IMR-90 (cell line): ENCODE data around the gene KXD1. TPM values are rescaled to one million over a fixed set of nuclear protein-coding genes. Genes with fewer than 3 reads are reported as not detected.

Experiments used
- ATAC-seq: fragments of 200-7000 bp; cut with Tn5 transposase; 2 replicates; pipeline ENCODE4 v1.9.1; 2020; ENCODE audit warnings: low read depth, mild to moderate bottlenecking, moderate library complexity
- BruUV-seq: library from RNA; stranded (reverse); fragments of 400-500 nt; replicated peaks from 2 replicates; lab custom pipeline; 2021; lab: Mats Ljungman, UMichigan
- CTCF ChIA-PET: fragments of 300-600 bp; formaldehyde crosslinking; extraction: SDS; loops from one replicate; lab custom pipeline; 2021; ENCODE audit warnings: antibody characterized with exemption; lab: Yijun Ruan, JAX
- POLR2A ChIA-PET: fragments of 300-600 bp; sonication (Branson Sonifier 250); formaldehyde crosslinking; loops from one replicate; lab custom pipeline; 2022; ENCODE audit warnings: antibody characterized with exemption; ENCODE audit not compliant: unreplicated experiment; lab: Charles Lee
- DNase-seq: peaks from one replicate; pipeline ENCODE4 v3.0.0; 2013
- H2AFZ ChIP-seq: replicated peaks from 2 replicates; pipeline ENCODE3; 2013; ENCODE audit warnings: low read length, mild to moderate bottlenecking; ENCODE audit not compliant: poor library complexity
- H2AK5ac ChIP-seq: 2 replicates; pipeline ENCODE4 v1.6.1; 2013; ENCODE audit warnings: low read depth, low read length, inconsistent platforms
- H2AK9ac ChIP-seq: replicated peaks from 2 replicates; pipeline ENCODE3; 2013; ENCODE audit warnings: mild to moderate bottlenecking, low read depth, low read length, moderate library complexity; ENCODE audit not compliant: poor library complexity
- H2BK120ac ChIP-seq: 2 replicates; pipeline ENCODE4 v1.6.1; 2013; ENCODE audit warnings: low read depth, low read length, inconsistent platforms
- H2BK15ac ChIP-seq: 3 replicates; pipeline ENCODE4 v1.6.1; 2013; ENCODE audit warnings: low read depth, low read length, inconsistent platforms
- H2BK20ac ChIP-seq: 2 replicates; pipeline ENCODE4 v1.6.1; 2013; ENCODE audit warnings: low read depth, mild to moderate bottlenecking, inconsistent platforms, low read length, moderate library complexity
- H2BK5ac ChIP-seq: 2 replicates; pipeline ENCODE4 v1.6.1; 2013; ENCODE audit warnings: mild to moderate bottlenecking, low read depth, low read length, inconsistent platforms; ENCODE audit not compliant: poor library complexity, severe bottlenecking
- H3K14ac ChIP-seq: replicated peaks from 2 replicates; pipeline ENCODE4 v1.6.1; 2013; ENCODE audit warnings: low read depth, low read length, inconsistent platforms
- H3K18ac ChIP-seq: 2 replicates; pipeline ENCODE4 v1.6.1; 2013; ENCODE audit warnings: low read depth, low read length, control low read depth
- H3K23ac ChIP-seq: 2 replicates; pipeline ENCODE4 v1.6.1; 2013; ENCODE audit warnings: low read depth, low read length, inconsistent platforms
- H3K27ac ChIP-seq: 2 replicates; pipeline ENCODE4 v1.5.1; 2013; ENCODE audit warnings: mild to moderate bottlenecking, control low read depth, low read length; ENCODE audit not compliant: insufficient read depth
- H3K27me3 ChIP-seq: 2 replicates; pipeline ENCODE4 v1.6.1; 2013; ENCODE audit warnings: low read length; ENCODE audit not compliant: control insufficient read depth, insufficient read depth
- H3K36me3 ChIP-seq: 2 replicates; pipeline ENCODE4 v1.6.1; 2013; ENCODE audit warnings: low read length, mixed read lengths; ENCODE audit not compliant: control insufficient read depth, insufficient read depth
- H3K4ac ChIP-seq: 2 replicates; pipeline ENCODE4 v1.6.1; 2013; ENCODE audit warnings: low read depth, low read length, inconsistent platforms
- H3K4me1 ChIP-seq: 2 replicates; pipeline ENCODE4 v1.6.1; 2013; ENCODE audit warnings: low read length, mixed read lengths; ENCODE audit not compliant: control insufficient read depth, insufficient read depth
- H3K4me2 ChIP-seq: 2 replicates; pipeline ENCODE4 v1.6.1; 2013; ENCODE audit warnings: low read depth, mild to moderate bottlenecking, control low read depth, low read length, moderate library complexity
- H3K4me3 ChIP-seq: 2 replicates; pipeline ENCODE4 v1.5.1; 2013; ENCODE audit warnings: low read depth, mild to moderate bottlenecking, control low read depth, low read length, moderate library complexity; ENCODE audit not compliant: insufficient read depth
- H3K56ac ChIP-seq: 2 replicates; pipeline ENCODE4 v1.6.1; 2013; ENCODE audit warnings: low read length, inconsistent platforms; ENCODE audit not compliant: insufficient read depth; ENCODE audit errors: extremely low read depth
- H3K79me1 ChIP-seq, 2 experiments: 2 replicates each; pipeline ENCODE4 v1.6.1; 2013; ENCODE audit warnings: low read length in 2 of 2, inconsistent platforms in 1 of 2, low read depth in 1 of 2
- H3K9ac ChIP-seq: 2 replicates; pipeline ENCODE4 v1.6.1; 2013; ENCODE audit warnings: low read depth, low read length, control low read depth
- H3K9me1 ChIP-seq: 2 replicates; pipeline ENCODE4 v1.6.1; 2013; ENCODE audit warnings: low read length, inconsistent platforms; ENCODE audit not compliant: insufficient read depth
- H3K9me3 ChIP-seq: 2 replicates; pipeline ENCODE4 v1.6.1; 2013; ENCODE audit warnings: low read length; ENCODE audit not compliant: control insufficient read depth, insufficient read depth
- H4K20me1 ChIP-seq: 2 replicates; pipeline ENCODE4 v1.6.1; 2013; ENCODE audit warnings: low read length, inconsistent platforms; ENCODE audit not compliant: insufficient read depth
- H4K5ac ChIP-seq: 2 replicates; pipeline ENCODE4 v1.6.1; 2013; ENCODE audit warnings: mild to moderate bottlenecking, low read depth, low read length, control low read depth
- H4K8ac ChIP-seq, 2 experiments: 2 replicates each; pipeline ENCODE4 v1.6.1; 2013; ENCODE audit warnings: low read depth in 2 of 2, low read length in 2 of 2, control low read depth in 1 of 2, inconsistent platforms in 1 of 2
- H4K91ac ChIP-seq: 2 replicates; pipeline ENCODE4 v1.6.1; 2013; ENCODE audit warnings: low read depth, low read length, inconsistent platforms; ENCODE audit not compliant: insufficient read depth
- BHLHE40 ChIP-seq: fragments of 150-350 bp; IDR thresholded peaks from 2 replicates; pipeline ENCODE4 v1.6.1; 2016; ENCODE audit warnings: mild to moderate bottlenecking, low read depth, low read length
- CEBPB ChIP-seq: IDR thresholded peaks from 2 replicates; pipeline ENCODE4 v1.6.1; 2012; ENCODE audit warnings: low read depth, low read length, improper control_type of control experiment
- CHD1 ChIP-seq: IDR thresholded peaks from 2 replicates; pipeline ENCODE4 v1.6.1; 2012; ENCODE audit warnings: low read depth, low read length, improper control_type of control experiment
- CTCF ChIP-seq: conservative IDR thresholded peaks from 2 replicates; pipeline ENCODE4 v1.5.1; 2012; ENCODE audit warnings: mild to moderate bottlenecking, low read depth, low read length, improper control_type of control experiment
- ELK1 ChIP-seq: fragments of 150-350 bp; IDR thresholded peaks from 2 replicates; pipeline ENCODE4 v1.6.1; 2016; ENCODE audit warnings: low read depth, mild to moderate bottlenecking, low read length, moderate library complexity, borderline replicate concordance
- MAZ ChIP-seq: IDR thresholded peaks from 2 replicates; pipeline ENCODE4 v1.6.1; 2012; ENCODE audit warnings: low read depth, mild to moderate bottlenecking, low read length, improper control_type of control experiment, moderate library complexity, borderline replicate concordance
- MXI1 ChIP-seq: IDR thresholded peaks from 2 replicates; pipeline ENCODE4 v1.6.1; 2012; ENCODE audit warnings: low read depth, mild to moderate bottlenecking, low read length, moderate library complexity, borderline replicate concordance
- NFE2L2 ChIP-seq: fragments of 150-350 bp; IDR thresholded peaks from 2 replicates; pipeline ENCODE4 v1.6.1; 2016; ENCODE audit warnings: low read depth, mild to moderate bottlenecking, low read length
- POLR2A ChIP-seq: IDR thresholded peaks from 2 replicates; pipeline ENCODE4 v1.6.1; 2012; ENCODE audit warnings: mild to moderate bottlenecking, low read depth, low read length
- RAD21 ChIP-seq: IDR thresholded peaks from 2 replicates; pipeline ENCODE4 v1.6.1; 2012; ENCODE audit warnings: low read length, improper control_type of control experiment
- RCOR1 ChIP-seq: IDR thresholded peaks from 2 replicates; pipeline ENCODE4 v1.6.1; 2012; ENCODE audit warnings: mild to moderate bottlenecking, low read length, improper control_type of control experiment; ENCODE audit not compliant: insufficient replicate concordance
- RFX5 ChIP-seq: IDR thresholded peaks from 2 replicates; pipeline ENCODE4 v1.8.0; 2012; ENCODE audit warnings: low read depth, mild to moderate bottlenecking, low read length, moderate library complexity
- SMC3 ChIP-seq: fragments of 150-350 bp; IDR thresholded peaks from 2 replicates; pipeline ENCODE4 v1.6.1; 2016; ENCODE audit warnings: low read depth, mild to moderate bottlenecking, antibody characterized with exemption, low read length, moderate library complexity
- USF2 ChIP-seq: fragments of 150-350 bp; IDR thresholded peaks from 2 replicates; pipeline ENCODE4 v1.6.1; 2017; ENCODE audit warnings: mild to moderate bottlenecking, antibody characterized with exemption, low read length, low read depth
- WGBS, 2 experiments: methylation state at CpG; one replicate each; pipeline versions ENCODE4 v1.1.5 to v1.1.7; 2013; ENCODE audit warnings: missing lambda C conversion rate in 2 of 2; ENCODE audit not compliant: insufficient read length in 1 of 2; ENCODE audit errors: extremely low coverage in 2 of 2; 5-methylcytosine and 5-hydroxymethylcytosine counted together
- dilution Hi-C: fragments of 300-500 bp; cut with HindIII; formaldehyde crosslinking; loops from one replicate; pipeline ENCODE4 v1.14.3; 2018; ENCODE audit warnings: low sequenced_read_pairs; ENCODE audit not compliant: unreplicated experiment
- in situ Hi-C: fragments of 300-500 bp; cut with MboI; formaldehyde crosslinking; loops from 3 replicates; pipeline ENCODE4 v1.14.3; 2019; ENCODE audit warnings: low sequenced_read_pairs, inconsistent platforms, mixed read lengths
- intact Hi-C: fragments of 100-400 bp; cut with micrococcal nuclease; formaldehyde crosslinking; loops from 2 replicates; pipeline ENCODE4 v1.10.0; 2022
- polyA plus RNA-seq, 3 experiments: library from polyadenylated mRNA; depleted of rRNA; stranded (reverse); fragments of >200 nt; gene quantifications; 2 replicates each; pipeline ENCODE4 v1.2.3, GENCODE V29; 2012; ENCODE audit warnings: low replicate concordance in 1 of 3
- total RNA-seq: library from RNA; depleted of rRNA; stranded (reverse); fragments of >200 nt; gene quantifications from 2 replicates; pipeline ENCODE4 v1.2.3, GENCODE V29; 2012

Gene KXD1
- total and polyA plus RNA-seq, 2 of the 4 experiments (the other 2 are of a cell fraction): 66.7 to 196 TPM

GRCh38 chr19:18587962-18588610, 30.4 kb downstream of the KXD1 start:
- 21% methylated on average over 4 of the region's 16 CpGs; no CpG with 5 or more reads in 1 of the 2 experiments for WGBS, 2 experiments
- peak overlapping the region; percentile 39 for H2BK5ac ChIP-seq
- ChIA-PET POLR2A (no interaction called here), CTCF (interaction anchor here (0.6 to 1.3 kb wide), 3 partner anchors 30 to 189 kb away, joined by 3 to 4 read pairs (median 3); partner anchors contain the start of gene KXD1)
- H2AK5ac ChIP-seq: no peak overlapping the region
- peak overlapping the region; percentile 22; the same call in 1 of the 2 replicates for H4K91ac ChIP-seq
- peaks cover 4% of the 10 kb centered on the region for H3K36me3 ChIP-seq
- no peak overlapping the region for H2BK15ac ChIP-seq
- H2BK20ac ChIP-seq: no peak overlapping the region
- H3K4me3 ChIP-seq: peak overlapping the region; percentile 56
- peaks cover 5% of the 10 kb centered on the region for H3K4me1 ChIP-seq
- peak overlapping the region; percentile 8 for H2BK120ac ChIP-seq
- peak overlapping the region; percentile 26 for H3K18ac ChIP-seq
- dilution Hi-C loops (no loop called here), in situ Hi-C loops (no loop called here), intact Hi-C loops (loop anchor here (5.0 kb wide), 2 partner anchors 244 to 329 kb away; partner anchors contain the start of genes COPE, DDX49 and UPF1)
- no peak; the same call in 1 of the 2 replicates for ATAC-seq
- H3K27ac ChIP-seq: peak overlapping the region; percentile 52
- peaks cover 6 to 20% of the 10 kb centered on the region in 2 experiments; a peak in 3 of 4 replicates for H3K79me1 ChIP-seq
- peaks cover 2% of the 10 kb centered on the region; the same call in 1 of the 2 replicates for H3K27me3 ChIP-seq
- H4K8ac ChIP-seq: peak overlapping the region; percentile 46 to 92
- H3K23ac ChIP-seq: peak overlapping the region; percentile 36; the same call in 1 of the 2 replicates
- H4K20me1 ChIP-seq: peaks cover 6% of the 10 kb centered on the region
- H3K9me1 ChIP-seq: peaks cover 4% of the 10 kb centered on the region; the same call in 1 of the 2 replicates
- peak overlapping the region; percentile 85 for H3K4me2 ChIP-seq
- peak overlapping the region; percentile 62; the same call in 1 of the 2 replicates for H3K14ac ChIP-seq
- BruUV-seq: no TSS peak
- H3K9me3 ChIP-seq: no peaks in the 10 kb centered on the region
- DNase-seq: no peak
- H2AFZ ChIP-seq: peak overlapping the region; percentile 100
- no peak overlapping the region for H3K56ac ChIP-seq
- H3K4ac ChIP-seq: peak overlapping the region; percentile 73
- peak overlapping the region; percentile 98 for H2AK9ac ChIP-seq
- peak overlapping the region; percentile 43 for H3K9ac ChIP-seq
- peak overlapping the region; percentile 77 for H4K5ac ChIP-seq
- no peak for TF ChIP-seq RFX5
- no peak for TF ChIP-seq CHD1
- TF ChIP-seq SMC3: no peak
- TF ChIP-seq MAZ: no peak
- no peak for TF ChIP-seq CEBPB
- TF ChIP-seq RCOR1: no peak
- TF ChIP-seq RAD21: no peak
- no peak for TF ChIP-seq ELK1
- no peak for TF ChIP-seq USF2
- no peak for TF ChIP-seq NFE2L2
- TF ChIP-seq CTCF: no peak
- no peak for TF ChIP-seq MXI1
- no peak for TF ChIP-seq BHLHE40
- no peak for TF ChIP-seq POLR2A
